Stimulated activated effector memory CD8-positive, alpha-beta T cell treated with anti-CD3 and anti-CD28 coated beads, Interleukin-12 subunit alpha, Interleukin-12 subunit beta, amount 100 ng/mL, for 72 hours (primary cell): ENCODE data around the gene FXYD5.
"Not testable (repeated sequence)": the region's sequence is repeated elsewhere in the genome, so short reads cannot be mapped to it uniquely, and the experiment has no call there.

ENCODE experiments used
- ATAC-seq: fragments of 150-1000 bp; cut with Tn5 transposase; 2 replicates; pipeline ENCODE4 v1.10.0; 2021
- DNase-seq, 2 donors: peaks; one replicate each; pipeline ENCODE4 v3.0.0; 2021 to 2022; ENCODE audit warnings: low spot score in 2 of 2
- H3K27ac Mint-ChIP-seq: one replicate; pipeline ENCODE4 v1.8.0; 2022; ENCODE audit warnings: mild to moderate bottlenecking, mixed read lengths
- H3K36me3 Mint-ChIP-seq: one replicate; pipeline ENCODE4 v1.8.0; 2022; ENCODE audit warnings: mild to moderate bottlenecking, mixed read lengths
- H3K4me1 Mint-ChIP-seq: one replicate; pipeline ENCODE4 v1.8.0; 2022; ENCODE audit warnings: mixed read lengths
- H3K4me3 Mint-ChIP-seq: one replicate; pipeline ENCODE4 v1.8.0; 2022; ENCODE audit warnings: mild to moderate bottlenecking, mixed read lengths
- H3K9me3 Mint-ChIP-seq: one replicate; pipeline ENCODE4 v1.8.0; 2022; ENCODE audit warnings: mixed read lengths

Gene FXYD5

DNA sequence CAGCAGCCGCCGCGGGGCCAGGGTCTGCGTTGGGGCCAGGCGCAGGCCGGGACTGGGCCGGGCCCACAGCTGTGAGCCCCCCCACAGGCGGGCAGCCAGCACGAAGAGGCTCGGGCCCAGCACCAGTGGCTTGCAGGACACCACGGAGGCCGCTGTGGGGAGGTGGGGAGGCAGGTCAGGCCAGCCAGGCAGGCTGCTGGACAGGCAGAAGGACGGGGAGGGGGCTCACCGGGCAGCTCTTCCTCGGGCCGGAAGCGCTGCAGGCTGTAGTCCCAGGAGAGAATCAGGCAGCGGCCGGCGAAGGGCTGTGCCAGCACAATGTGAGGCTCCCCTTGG, 27.9 kb upstream of the FXYD5 start:
- ATAC-seq (no peak), DNase-seq (no peak)
- Mint-ChIP-seq H3K27ac (no peak overlapping the region), H3K4me3 (no peak overlapping the region), H3K4me1 (peaks cover 17% of the 10 kb centered on the region), H3K36me3 (peaks cover 8% of the 10 kb centered on the region), H3K9me3 (no peaks in the 10 kb centered on the region)

DNA sequence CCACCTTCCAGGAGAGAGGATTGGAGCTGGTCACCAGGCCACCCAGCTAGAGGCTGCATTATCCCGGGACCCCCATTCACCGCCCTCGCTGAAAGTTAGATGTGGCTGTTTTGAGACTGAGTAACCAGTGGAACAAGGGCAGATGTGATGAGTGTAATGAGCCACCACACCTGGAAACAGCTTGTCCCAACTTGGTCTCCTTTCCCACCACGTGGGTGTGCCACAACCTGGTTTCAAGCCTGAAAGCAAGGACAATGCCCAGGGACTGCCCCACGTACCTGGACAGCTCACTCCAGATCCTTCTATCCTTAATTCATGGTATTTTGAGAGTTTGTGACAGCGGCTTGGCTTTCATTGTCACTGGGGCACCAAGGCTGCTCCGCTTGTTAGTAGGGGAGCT, 26.7 kb upstream of the FXYD5 start:
- DNase-seq (no peak), ATAC-seq (no peak)
- H3K9me3 Mint-ChIP-seq, result peaks cover 3% of the 10 kb centered on the region
- H3K4me1 Mint-ChIP-seq, result peaks cover 17% of the 10 kb centered on the region
- H3K36me3 Mint-ChIP-seq, result peaks cover 8% of the 10 kb centered on the region
- no peak overlapping the region for H3K4me3 Mint-ChIP-seq
- H3K27ac Mint-ChIP-seq, result no peak overlapping the region

DNA sequence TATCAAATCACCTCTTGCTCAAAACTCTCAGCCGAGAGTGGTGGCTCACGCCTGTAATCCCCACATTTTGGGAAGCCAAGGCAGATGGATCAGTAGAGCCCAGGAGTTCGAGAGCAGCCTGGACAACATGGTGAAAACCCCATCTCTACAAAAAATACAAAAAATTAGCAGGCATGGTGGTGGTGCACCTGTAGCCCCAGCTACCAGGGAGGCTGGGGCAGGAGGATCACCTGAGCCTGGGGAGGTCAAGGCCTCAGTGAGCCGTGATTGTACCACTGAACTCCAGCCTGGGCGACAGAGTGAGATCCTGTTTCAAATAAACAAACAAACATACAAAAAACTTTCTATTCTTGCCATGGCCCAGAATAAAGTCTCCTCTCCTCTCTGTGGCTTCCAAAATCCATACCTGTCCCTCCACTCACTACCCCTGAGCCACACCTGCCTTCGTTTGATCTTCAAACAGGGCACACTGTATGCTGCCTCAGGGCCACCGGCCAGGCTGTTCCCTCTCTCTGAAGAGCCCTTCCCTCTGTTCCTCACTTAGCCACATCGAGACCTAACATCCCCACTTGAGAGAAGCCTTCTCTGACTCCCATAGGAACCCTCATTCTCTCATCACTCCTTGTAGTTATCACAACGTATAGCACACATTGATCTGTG, 26.0 kb upstream of the FXYD5 start:
- Mint-ChIP-seq H3K4me3 (no peak overlapping the region), H3K9me3 (peaks cover 3% of the 10 kb centered on the region), H3K36me3 (peaks cover 8% of the 10 kb centered on the region), H3K27ac (no peak overlapping the region), H3K4me1 (peaks cover 17% of the 10 kb centered on the region)
- DNase-seq (no peak), ATAC-seq (no peak)

DNA sequence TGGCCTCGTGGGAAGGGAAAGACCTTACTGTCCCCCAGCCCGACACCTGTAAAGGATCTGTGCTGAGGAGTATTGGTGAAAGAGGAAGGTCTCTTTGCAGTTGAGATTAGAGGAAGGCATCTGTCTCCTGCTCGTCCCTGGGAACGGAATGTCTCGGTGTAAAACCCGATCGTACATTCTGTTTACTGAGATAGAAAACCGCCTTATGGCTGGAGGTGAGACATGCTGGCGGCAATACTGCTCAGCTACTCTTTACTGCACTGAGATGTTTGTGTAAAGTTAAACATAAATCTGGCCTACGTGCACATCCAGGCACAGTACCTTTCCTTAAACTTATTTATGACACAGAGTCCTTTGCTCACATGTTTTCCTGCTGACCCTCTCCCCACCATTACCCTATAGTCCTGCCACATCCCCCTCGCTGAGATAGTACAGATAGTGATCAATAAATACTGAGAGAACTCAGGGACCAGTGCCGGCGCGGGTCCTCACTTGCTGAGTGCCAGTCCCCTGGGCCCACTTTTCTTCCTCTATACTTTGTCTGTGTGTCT, 24.7 kb upstream of the FXYD5 start:
- not testable (repeated sequence) for H3K4me1 Mint-ChIP-seq, DNase-seq, H3K36me3 Mint-ChIP-seq, H3K4me3 Mint-ChIP-seq, ATAC-seq, H3K27ac Mint-ChIP-seq, H3K9me3 Mint-ChIP-seq

DNA sequence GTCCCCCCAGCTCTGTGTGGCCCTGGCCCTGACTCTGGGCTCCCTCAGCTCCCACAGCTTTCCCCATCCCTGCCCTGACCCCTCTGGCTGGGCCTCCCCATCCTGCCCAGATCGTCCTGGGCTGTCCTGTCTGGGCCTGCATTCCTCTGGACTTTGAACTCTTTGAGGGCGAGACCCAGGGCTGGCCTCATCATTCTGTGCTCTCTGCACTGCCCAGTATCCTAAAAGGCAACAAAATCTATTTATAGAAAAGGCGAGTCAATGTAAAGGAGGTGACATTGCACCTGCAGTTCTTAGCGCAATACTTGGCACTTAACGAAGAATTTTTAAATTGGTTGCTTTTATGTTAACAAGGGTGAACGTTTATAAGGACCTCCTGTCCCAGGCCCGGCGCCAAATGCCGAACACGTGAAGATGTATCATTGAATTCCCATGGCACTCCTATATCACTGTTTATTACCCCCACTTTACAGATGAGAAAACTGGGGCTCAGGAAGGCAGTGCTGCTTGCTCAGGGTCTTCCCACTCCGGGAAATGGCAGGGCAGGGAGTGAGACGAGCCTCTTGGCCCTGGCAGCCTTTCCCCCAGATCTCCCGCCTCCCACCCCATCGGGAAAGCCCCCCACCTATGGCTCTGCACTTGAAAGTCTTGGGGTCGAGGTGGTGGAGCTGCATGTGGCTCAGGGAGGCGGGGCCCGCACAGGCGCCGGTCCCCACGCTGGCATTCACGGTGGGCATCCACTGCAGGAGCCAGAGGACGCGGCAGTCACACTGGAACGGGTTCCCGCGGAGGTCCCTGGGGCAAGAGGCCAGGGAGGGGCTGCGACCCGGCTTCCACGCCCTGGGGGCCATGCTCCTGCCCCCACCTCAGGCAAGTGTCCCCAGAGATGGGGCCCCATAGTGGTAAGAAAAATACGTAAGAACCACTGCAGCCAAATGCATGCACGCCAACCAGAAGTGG, 23.5 kb upstream of the FXYD5 start:
- H3K27ac Mint-ChIP-seq, result no peak overlapping the region
- peaks cover 6% of the 10 kb centered on the region for H3K4me1 Mint-ChIP-seq
- H3K36me3 Mint-ChIP-seq, result no peaks in the 10 kb centered on the region
- no peak for ATAC-seq
- H3K4me3 Mint-ChIP-seq, result no peak overlapping the region
- no peak for DNase-seq
- H3K9me3 Mint-ChIP-seq, result peaks cover 3% of the 10 kb centered on the region

DNA sequence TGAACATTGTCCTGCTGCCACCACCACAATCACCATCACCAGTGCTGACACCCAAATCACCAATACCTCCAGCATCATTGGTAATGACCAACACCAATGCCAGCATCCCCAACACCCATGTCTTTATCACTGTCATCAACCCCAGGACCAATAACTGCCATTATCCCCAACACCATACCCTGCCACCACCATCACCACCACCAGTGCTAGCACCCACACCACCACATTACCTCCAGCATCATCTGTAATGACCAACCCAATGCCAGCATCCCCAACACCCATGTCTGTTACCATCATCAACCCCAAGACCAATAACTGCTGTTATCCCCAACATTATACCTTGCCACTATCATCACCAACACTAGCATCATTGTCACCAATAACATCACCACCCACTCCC, 22.3 kb upstream of the FXYD5 start:
- no peak overlapping the region for H3K27ac Mint-ChIP-seq
- H3K9me3 Mint-ChIP-seq, result peaks cover 3% of the 10 kb centered on the region
- no peak for DNase-seq
- H3K36me3 Mint-ChIP-seq, result no peaks in the 10 kb centered on the region
- peaks cover 10% of the 10 kb centered on the region for H3K4me1 Mint-ChIP-seq
- ATAC-seq, result no peak
- H3K4me3 Mint-ChIP-seq, result no peak overlapping the region

DNA sequence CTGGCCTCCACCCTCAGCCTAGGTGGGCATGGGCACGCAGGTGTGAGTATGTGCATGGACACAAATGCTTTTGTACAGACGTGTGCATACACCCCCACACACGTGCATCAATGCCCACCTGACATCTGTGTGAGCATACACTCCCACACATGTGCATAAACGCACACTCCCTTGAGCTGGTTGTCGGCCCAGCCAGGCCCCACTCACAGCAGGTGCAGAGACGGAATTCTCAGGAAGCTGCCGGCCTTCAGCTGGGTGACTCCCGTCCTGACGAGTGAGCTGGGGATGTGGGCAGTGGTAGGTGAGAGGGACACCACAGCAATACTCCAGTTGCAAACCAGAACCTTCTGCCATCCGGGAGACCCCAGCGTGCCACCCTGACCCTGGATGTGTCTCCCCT, 20.7 kb upstream of the FXYD5 start:
- no peak for DNase-seq
- no peak overlapping the region for H3K4me3 Mint-ChIP-seq
- no peaks in the 10 kb centered on the region for H3K36me3 Mint-ChIP-seq
- no peak for ATAC-seq
- H3K27ac Mint-ChIP-seq, result no peak overlapping the region
- peaks cover 3% of the 10 kb centered on the region for H3K9me3 Mint-ChIP-seq
- peaks cover 14% of the 10 kb centered on the region for H3K4me1 Mint-ChIP-seq

DNA sequence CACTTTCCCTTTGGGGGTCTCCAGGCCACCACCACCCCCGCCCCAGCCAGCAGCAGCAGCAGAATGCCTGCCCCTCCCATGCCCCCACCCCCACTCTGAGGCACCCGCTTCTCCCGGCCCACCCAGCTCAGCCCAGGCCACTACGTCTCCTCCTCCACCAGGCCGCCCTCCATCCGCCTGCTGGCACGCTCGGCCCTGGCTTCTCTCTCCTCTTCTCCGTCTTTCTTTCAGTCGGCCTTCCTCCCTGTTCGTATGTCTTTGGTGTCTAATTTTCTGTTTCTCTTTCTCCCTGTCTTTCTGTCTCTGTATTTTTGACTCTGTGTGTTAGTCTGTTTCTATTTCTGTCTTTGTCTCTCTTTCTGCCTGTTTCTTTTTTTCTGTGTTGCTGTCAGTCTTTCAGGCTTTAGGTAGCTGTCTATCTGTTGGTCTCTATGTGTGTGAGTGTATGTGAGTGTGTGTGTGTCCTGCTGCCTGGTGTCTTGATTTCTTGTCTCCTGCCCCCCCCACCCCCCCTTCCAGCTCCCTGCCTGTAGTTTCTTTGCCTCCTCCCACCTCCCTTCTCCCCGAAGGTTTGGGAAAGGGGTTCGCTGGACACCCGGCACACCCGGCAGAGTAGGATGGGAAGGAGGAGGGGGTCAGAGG, 19.8 kb upstream of the FXYD5 start, which contains the start of gene LGI4:
LGI4 (minus strand) TSS at position 459 of the 642 bp plus-strand sequence; CDS start at position 80, 379 bp downstream.
- Mint-ChIP-seq H3K4me1 (peaks cover 14% of the 10 kb centered on the region), H3K36me3 (no peaks in the 10 kb centered on the region), H3K9me3 (peaks cover 3% of the 10 kb centered on the region), H3K4me3 (no peak within 1 kb of the TSS), H3K27ac (no peak within 1 kb of the TSS)
- DNase-seq (no peak), ATAC-seq (no peak)

DNA sequence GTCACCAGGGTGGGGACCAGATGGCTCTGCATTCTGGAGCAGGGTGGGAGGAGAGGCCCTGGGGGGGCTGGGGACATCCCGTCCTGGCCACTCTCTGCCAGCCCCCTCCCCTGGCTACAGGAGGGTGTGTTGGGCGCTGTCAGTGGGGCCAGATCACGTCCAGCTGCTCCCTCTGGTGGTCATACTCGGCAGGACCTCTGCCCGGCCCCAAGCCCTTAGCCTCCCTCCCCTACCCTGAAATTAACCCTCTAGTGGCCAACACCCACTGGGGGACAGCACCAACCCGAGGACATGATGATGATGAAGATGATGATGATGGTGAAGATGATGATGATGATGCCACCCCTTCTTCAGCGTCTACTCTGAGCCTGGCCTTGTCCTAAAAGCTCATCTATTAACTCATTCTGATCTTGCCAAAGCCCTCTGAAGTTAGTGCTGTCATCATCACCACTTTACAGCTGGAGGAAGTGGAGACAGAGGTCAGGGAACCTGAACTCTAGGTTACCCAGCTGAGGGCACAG, 19.1 kb upstream of the FXYD5 start:
- Mint-ChIP-seq H3K27ac (no peak overlapping the region), H3K4me3 (no peak overlapping the region), H3K9me3 (peaks cover 3% of the 10 kb centered on the region), H3K4me1 (peaks cover 16% of the 10 kb centered on the region), H3K36me3 (no peaks in the 10 kb centered on the region)
- peak; percentile 68 to 86 for DNase-seq
- peak; percentile 81 for ATAC-seq

DNA sequence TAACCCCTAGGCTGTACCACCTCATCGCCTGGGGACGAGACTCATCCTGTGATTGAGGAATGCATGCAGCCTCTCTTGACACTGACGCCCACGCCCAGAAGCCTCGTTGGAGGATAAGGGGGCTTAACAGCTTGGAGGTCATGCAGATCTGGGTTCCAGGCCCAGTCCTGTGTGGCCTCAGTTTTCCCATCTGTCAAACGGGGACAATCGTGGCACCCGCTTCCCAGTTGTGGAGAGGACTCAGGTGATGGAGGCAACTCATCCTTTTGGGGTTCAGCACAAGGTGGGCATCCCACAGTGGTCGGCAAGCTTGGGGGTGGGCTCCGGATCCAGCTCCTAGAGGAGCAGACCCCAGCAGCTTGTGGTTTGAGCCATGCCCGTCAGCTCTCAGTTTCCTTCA, 18.3 kb upstream of the FXYD5 start:
- peaks cover 3% of the 10 kb centered on the region for H3K9me3 Mint-ChIP-seq
- H3K36me3 Mint-ChIP-seq, result no peaks in the 10 kb centered on the region
- no peak overlapping the region for H3K27ac Mint-ChIP-seq
- no peak for DNase-seq
- peaks cover 24% of the 10 kb centered on the region for H3K4me1 Mint-ChIP-seq
- H3K4me3 Mint-ChIP-seq, result no peak overlapping the region
- no peak for ATAC-seq

DNA sequence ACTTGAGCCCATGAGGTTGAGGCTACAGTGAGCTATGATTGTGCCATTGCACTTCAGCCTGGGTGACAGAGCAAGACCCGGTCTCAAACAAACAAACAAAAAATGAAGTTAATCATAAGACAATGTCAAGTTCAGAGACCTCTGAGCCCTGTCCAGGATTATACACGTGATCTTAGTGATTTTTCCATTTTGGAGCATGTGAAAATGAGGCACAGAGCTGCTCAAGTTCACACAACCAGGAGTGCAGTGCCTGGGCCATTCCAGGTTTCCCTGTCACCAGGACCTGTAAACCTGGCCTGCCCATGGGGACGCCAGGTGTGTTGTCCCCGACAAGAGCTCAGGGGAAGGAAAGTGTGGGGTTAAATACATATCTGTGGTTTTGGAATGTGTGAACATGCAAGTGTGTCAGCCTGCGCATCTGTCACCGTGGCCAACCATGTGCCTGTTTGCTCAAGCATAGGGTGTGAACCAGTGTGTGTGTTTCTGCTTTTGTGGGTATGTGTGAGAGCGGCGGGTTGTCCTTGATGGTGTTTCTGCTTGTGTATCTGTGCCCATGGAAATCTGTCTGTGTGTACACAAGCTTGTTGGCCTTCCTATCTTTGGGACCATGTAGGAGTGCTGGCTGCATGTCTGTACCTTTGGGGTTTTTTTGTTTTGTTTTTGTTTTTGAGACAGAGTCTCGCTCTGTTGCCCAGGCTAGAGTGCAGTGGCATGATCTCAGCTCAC, 17.4 kb upstream of the FXYD5 start:
- Mint-ChIP-seq H3K9me3 (peaks cover 3% of the 10 kb centered on the region), H3K4me1 (peaks cover 33% of the 10 kb centered on the region), H3K27ac (peak overlapping the region; percentile 7), H3K4me3 (no peak overlapping the region), H3K36me3 (no peaks in the 10 kb centered on the region)
- ATAC-seq, result no peak
- no peak for DNase-seq

DNA sequence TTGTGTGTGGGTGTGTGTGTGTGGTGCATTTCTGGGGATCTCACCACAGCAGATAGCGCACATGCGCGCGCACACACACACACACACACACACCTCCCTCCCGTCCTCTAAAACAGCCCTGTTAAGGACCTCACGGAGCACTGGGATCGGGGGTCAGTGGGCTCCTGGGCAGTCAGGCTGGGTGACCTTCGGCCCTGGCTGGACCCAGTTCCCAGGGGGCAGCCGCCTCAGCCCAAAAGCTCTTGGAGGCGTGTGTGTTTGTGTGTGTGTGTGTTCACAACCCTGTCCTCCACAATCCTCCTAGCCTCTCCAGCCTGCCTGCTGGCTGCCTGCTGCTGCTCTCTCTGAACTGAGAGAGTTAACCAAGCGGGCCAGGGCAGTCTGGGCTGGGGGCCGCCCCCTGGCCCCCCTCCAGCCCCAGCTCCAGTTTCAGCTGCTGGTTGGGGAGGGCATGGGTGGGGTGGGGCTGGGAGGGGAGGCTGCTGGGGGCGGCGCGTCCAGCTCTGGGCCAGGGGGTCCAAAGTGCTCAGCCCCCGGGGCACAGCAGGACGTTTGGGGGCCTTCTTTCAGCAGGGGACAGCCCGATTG, 16.1 kb upstream of the FXYD5 start, which contains the start of gene FXYD1:
FXYD1 (plus strand) TSS at position 520 of the 588 bp plus-strand sequence. CDS start 1,256 bp downstream, outside the sequence.
- H3K36me3 Mint-ChIP-seq, result no peaks in the 10 kb centered on the region
- ATAC-seq (no peak), DNase-seq (no peak)
- no peaks in the 10 kb centered on the region for H3K9me3 Mint-ChIP-seq
- peak within 1 kb of the TSS; percentile 7 for H3K27ac Mint-ChIP-seq
- no peak within 1 kb of the TSS for H3K4me3 Mint-ChIP-seq
- peaks cover 43% of the 10 kb centered on the region for H3K4me1 Mint-ChIP-seq

DNA sequence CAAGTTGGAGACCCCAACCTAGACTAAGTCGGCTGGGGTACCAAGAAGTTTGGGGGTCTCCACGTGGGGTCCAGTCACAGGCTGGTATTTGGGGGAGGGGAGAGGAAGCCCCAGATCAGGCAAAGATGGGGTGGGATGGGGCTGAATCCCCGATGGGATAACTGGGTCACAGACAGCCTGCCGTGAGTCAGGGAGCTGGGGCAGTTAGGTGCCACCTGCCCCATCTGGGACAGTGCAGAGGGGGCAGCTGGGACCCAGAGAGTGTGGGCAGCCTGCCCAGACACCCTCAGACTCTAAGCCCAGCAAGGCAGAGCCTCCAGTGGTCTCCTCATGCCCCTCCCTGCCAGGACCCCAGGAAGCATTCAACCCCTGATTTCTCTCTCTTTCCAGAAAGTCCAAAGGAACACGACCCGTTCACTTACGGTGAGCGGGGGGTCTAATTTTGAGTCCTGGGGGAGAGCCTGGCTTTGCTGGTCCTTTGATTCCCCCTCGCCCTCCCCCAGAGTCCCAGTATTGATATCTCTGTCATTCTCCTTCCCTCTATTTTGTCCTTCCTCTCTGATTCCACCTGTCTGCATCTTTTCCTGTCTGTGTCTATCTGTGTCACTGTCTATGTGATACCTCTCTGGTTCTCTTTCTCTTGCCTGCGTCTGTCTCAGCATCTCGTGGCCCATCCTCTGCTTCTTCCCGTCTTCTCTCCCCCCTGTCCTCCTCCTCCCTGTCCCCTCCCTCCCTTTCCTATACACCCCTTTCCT, 14.2 kb upstream of the FXYD5 start:
- Mint-ChIP-seq H3K9me3 (no peaks in the 10 kb centered on the region), H3K27ac (peak overlapping the region; percentile 20), H3K4me3 (peak overlapping the region; percentile 76), H3K36me3 (no peaks in the 10 kb centered on the region), H3K4me1 (peaks cover 54% of the 10 kb centered on the region)
- ATAC-seq, result no peak
- no peak for DNase-seq
